GM19372 (cell line): Measurements from ENCODE around the gene SLC17A7.
A peak's percentile ranks its signal among the peaks of the same experiment; 100 is the strongest.
"Not testable (repeated sequence)": the region's sequence is repeated elsewhere in the genome, so short reads cannot be mapped to it uniquely, and the experiment has no call there.

ENCODE experiments used
- ATAC-seq: cut with Tn5 transposase; IDR thresholded peaks from one replicate; pipeline ENCODE4 v1.9.1; 2021; ENCODE audit warnings: mild to moderate bottlenecking, low read depth, moderate library complexity; ENCODE audit not compliant: unreplicated experiment

The SLC17A7 gene

GRCh38 chr19:49470615-49470978 lies 29.3 kb upstream of the SLC17A7 start:
- no peak for ATAC-seq

DNA sequence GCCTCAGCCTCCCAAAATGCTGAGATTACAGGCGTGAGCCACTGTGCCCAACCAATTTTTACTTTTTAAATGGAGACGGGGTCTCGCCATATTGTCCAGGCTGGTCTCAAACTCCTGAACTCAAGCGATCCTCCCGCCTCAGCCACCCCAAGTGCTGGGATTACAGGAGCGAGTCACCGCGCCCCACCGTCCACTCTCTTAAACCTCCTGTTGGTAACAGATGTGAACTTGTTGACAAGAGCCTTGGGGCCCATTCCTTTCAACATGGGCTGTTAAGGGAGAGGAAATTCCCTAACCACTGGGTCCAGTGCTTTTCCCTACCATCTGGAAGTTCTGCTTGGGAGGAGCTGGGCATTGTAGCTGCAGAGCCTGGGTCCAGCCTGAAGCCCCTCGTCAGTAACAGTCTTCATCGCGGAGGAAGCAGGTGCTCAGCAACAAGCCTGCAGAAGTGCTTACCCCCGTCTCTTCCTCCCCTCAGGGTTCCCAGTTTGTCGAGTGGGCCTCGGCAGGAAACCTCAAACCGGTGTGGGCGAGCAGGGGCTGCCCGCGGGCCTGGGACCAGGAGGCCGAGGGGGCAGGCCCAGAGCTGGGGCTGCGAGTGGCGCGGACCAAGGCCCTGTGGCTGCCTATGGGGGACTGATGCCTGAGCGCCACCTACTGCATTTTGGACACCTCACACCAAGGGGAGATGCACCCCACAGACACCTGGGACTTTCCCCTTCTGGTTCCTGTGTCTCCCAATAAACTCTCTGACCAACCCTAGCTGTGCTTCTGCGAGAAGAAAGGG lies 28.7 kb upstream of the SLC17A7 start:
- ATAC-seq: peak; percentile 53

DNA sequence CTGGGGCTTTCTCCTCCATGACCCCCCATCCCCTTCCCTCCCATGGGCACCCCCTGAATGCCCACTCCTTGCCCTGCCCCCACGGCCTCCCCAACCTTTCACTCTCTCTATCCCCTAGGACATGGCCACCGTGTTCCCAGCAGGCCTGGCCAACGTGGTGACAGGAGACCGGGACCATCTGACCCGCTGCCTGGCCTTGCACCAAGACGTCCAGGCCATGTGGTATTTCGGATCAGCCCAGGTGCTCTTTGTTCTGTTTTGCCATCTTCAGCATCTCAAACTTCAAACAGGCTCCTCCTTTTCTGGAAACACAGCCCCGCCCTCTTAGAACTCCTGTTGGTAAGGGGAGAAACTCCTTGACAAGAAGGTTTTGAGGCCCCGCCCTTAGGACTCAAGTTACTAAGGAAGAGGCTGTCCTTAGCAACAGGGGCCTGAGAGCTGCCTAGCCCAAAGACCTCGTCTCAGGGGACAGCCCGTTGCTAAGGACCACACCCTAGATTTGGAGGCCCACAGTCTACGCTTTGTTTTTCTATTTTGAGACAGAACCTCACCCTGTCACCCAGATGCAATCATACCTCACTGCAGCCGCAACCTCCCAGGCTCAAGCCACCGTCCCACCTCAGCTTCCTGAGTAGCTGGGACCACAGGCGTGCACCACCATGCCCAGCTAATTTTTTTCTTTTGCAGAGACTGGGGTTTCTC lies 27.6 kb upstream of the SLC17A7 start:
- ATAC-seq: peak; percentile 61

GRCh38 chr19:49468199-49468598 lies 26.9 kb upstream of the SLC17A7 start:
- no peak for ATAC-seq

DNA sequence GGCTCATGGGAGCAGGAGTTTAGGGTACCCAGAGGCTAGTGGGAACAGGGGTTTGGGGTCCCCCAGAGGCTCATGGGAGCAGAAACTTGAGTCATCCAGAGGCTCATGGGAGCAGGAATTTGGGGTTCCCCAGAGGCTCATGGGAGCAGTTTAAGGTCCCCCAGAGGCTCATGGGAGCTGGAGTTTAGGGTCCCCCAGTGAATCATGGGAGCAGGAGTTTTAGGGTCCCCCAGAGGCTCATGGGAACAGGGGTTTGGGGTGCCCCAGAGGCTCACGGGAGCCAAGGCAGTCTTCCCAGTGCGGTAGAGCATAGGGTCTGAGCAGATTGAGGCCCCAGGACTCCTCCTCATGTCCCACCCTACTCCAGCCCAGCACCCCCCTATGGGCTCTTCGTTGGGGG lies 24.0 kb upstream of the SLC17A7 start:
- no peak for ATAC-seq

GRCh38 chr19:49463960-49464740 lies 22.8 kb upstream of the SLC17A7 start:
- ATAC-seq: no peak

DNA sequence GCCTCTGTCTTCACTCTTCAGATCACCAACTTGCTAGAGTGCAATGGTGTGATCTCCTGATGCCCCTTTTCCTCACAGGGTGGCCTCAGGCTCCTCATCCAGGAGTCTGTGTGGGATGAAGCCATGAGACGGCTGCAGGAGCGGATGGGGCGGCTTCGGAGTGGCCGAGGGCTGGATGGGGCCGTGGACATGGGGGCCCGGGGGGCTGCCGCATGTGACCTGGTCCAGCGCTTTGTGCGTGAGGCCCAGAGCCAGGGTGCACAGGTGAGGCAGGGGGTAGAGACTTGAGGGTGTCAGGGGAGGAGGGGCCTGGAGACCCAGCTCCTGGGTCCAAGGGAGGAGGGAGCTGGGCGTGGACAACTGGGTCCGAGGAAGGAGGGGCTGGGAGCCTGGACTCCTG lies 21.2 kb upstream of the SLC17A7 start:
- no peak for ATAC-seq

DNA sequence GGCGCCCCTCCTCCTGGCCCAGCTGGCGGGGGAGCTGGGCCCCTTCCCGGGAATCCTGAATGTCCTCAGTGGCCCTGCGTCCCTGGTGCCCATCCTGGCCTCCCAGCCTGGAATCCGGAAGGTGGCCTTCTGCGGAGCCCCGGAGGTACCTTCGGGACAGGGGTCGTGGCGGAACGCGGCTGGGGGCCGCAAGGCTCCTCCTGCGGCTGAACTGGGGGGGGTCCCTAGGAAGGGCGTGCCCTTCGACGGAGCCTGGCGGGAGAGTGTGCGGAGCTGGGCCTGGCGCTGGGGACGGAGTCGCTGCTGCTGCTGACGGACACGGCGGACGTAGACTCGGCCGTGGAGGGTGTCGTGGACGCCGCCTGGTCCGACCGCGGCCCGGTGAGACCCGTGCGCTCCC lies 20.3 kb upstream of the SLC17A7 start:
- ATAC-seq: no peak

DNA sequence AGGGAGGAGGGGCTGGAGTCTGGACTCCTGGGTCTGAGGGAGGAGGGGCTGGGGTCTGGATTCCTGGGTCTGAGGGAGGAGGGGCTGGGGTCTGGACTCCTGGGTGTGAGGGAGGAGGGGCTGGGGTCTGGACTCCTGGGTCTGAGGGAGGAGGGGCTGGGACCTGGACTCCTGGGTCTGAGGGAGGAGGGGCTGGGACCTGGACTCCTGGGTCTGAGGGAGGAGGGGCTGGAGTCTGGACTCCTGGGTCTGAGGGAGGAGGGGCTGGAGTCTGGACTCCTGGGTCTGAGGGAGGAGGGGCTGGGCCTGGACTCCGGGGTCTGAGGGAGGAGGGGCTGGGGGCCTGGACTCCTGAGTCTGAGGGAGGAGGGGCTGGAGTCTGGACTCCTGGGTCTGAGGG lies 19.8 kb upstream of the SLC17A7 start:
- ATAC-seq: not testable (repeated sequence)

GRCh38 chr19:49459388-49459787 lies 18.1 kb upstream of the SLC17A7 start:
- ATAC-seq: no peak

- ATAC-seq: no peak
Observed at GRCh38 chr19:49458567-49458903, 17.2 kb upstream of the SLC17A7 start.

DNA sequence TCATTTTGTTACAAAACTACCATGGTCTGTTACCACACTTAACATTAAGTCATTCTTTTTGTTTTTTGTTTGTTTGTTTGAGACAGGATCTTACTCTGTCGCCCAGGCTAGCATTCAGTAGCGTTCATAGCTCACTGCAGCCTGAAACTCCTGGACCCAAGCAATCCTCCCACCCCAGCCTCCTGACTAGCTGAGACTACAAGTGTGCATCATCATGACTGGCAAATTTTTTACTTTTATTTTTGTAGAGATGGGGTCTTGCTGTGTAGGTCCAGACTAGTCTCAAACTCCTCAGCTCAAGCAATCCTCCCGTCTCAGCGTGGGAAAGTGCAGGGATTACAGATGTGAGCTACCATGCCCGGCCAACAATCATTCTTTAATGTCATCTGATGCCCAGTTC lies 15.0 kb upstream of the SLC17A7 start:
- ATAC-seq: no peak

DNA sequence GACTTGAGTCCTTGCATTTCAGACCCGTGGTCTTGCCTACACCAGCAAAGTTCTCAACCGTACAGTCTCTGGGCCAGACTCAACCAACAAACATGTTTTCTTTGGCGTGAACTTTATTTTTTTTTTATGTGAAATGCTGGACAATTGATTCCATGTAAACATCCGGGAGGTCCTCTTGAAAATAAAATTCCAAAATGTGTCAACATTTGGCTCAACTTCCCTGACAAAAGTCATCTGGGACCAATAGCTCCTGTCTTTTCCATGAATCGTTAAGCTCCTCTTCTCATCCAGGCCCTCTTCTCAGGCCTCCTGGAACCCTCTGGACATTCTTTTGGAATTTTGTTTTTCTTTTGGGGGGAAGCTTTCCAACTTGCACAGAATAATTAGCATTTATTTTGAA lies 14.4 kb upstream of the SLC17A7 start:
- no peak for ATAC-seq

- no peak for ATAC-seq
Observed at GRCh38 chr19:49453757-49454240, 12.5 kb upstream of the SLC17A7 start.

GRCh38 chr19:49453013-49453756 lies 11.9 kb upstream of the SLC17A7 start, which contains the start of gene ALDH16A1:
Gene ALDH16A1, plus strand, starts transcription at chr19:49453225. Its CDS starts 107 bp downstream, at chr19:49453332.
- ATAC-seq: peak; percentile 78

- ATAC-seq: peak; percentile 50
Observed at GRCh38 chr19:49451430-49452181, 10.3 kb upstream of the SLC17A7 start, which contains the start of gene PIH1D1. Gene PIH1D1, minus strand, starts transcription at chr19:49451814. Its CDS starts 240 bp downstream, at chr19:49451574.

DNA sequence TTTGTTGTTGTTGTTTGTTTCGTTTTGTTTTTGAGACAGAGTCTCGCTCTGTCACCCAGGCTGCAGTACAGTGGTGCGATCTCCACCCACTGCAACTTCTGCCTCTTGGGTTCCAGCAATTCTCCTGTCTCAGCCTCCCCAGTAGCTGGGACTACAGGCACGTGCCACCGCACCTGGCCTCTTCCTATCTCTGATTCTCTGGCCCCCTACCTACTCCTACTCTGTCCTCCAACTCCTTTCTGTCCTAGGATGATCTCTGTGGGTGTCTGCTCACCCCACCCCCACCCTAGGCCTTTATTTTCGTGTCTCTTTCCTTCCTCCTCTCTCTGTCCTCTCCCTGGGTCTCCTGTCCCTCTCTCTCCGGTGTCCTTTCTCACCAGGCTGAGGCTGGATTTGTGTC lies 9.1 kb upstream of the SLC17A7 start:
- no peak for ATAC-seq

- no peak for ATAC-seq
Observed at GRCh38 chr19:49448432-49448786, 7.1 kb upstream of the SLC17A7 start.

- no peak for ATAC-seq
Observed at GRCh38 chr19:49447485-49448431, 6.4 kb upstream of the SLC17A7 start.
